MM.1S (cell line): ENCODE data around the gene CEP19.
"Not testable (repeated sequence)": the region's sequence is repeated elsewhere in the genome, so short reads cannot be mapped to it uniquely, and the experiment has no call there.

Experiments used
- DNase-seq: peaks from one replicate; pipeline ENCODE4 v3.0.0-alpha.2; 2015
- H2AFZ ChIP-seq: fragments of 300-600 bp; sonication (generic); 2 replicates; pipeline ENCODE4 v1.6.0; 2016; ENCODE audit warnings: antibody characterized with exemption, low read length
- H3F3A ChIP-seq: fragments of 300-600 bp; sonication (generic); 2 replicates; pipeline ENCODE4 v1.6.1; 2016; ENCODE audit warnings: mild to moderate bottlenecking, antibody characterized with exemption, low read length, moderate library complexity, mixed read lengths; ENCODE audit not compliant: insufficient read depth
- H3K27ac ChIP-seq: fragments of 300-600 bp; sonication (generic); 2 replicates; pipeline ENCODE4 v1.5.1; 2016; ENCODE audit warnings: mild to moderate bottlenecking, low read length
- H3K27me3 ChIP-seq: fragments of 300-600 bp; sonication (generic); replicated peaks from 2 replicates; pipeline ENCODE4 v1.6.0; 2016; ENCODE audit warnings: low read length; ENCODE audit not compliant: insufficient read depth
- H3K36me3 ChIP-seq: fragments of 300-600 bp; sonication (generic); replicated peaks from 2 replicates; pipeline ENCODE4 v1.6.1; 2016; ENCODE audit warnings: mild to moderate bottlenecking, low read length, mixed read lengths; ENCODE audit not compliant: insufficient read depth
- H3K4me1 ChIP-seq: fragments of 300-600 bp; sonication (generic); 2 replicates; pipeline ENCODE4 v1.6.1; 2016; ENCODE audit warnings: low read length, mixed read lengths
- H3K4me2 ChIP-seq: fragments of 300-600 bp; sonication (generic); 2 replicates; pipeline ENCODE4 v1.6.0; 2016; ENCODE audit warnings: low read depth, low read length
- H3K4me3 ChIP-seq: fragments of 300-600 bp; sonication (generic); 2 replicates; pipeline ENCODE4 v1.5.1; 2016; ENCODE audit warnings: low read length, mixed read lengths
- H3K79me2 ChIP-seq: fragments of 300-600 bp; sonication (generic); 2 replicates; pipeline ENCODE4 v1.6.1; 2016; ENCODE audit warnings: mixed run types, low read length, mixed read lengths
- H3K9ac ChIP-seq: fragments of 300-600 bp; sonication (generic); 2 replicates; pipeline ENCODE4 v1.6.1; 2016; ENCODE audit warnings: low read length, mixed read lengths
- H3K9me2 ChIP-seq: fragments of 300-600 bp; sonication (generic); replicated peaks from 2 replicates; pipeline ENCODE4 v1.6.1; 2016; ENCODE audit warnings: mild to moderate bottlenecking, low read length, mixed read lengths; ENCODE audit not compliant: insufficient read depth
- H3K9me3 ChIP-seq: fragments of 300-600 bp; sonication (generic); replicated peaks from 2 replicates; pipeline ENCODE4 v1.6.1; 2016; ENCODE audit warnings: mild to moderate bottlenecking, low read length, mixed read lengths; ENCODE audit not compliant: insufficient read depth
- H4K20me1 ChIP-seq: fragments of 300-600 bp; sonication (generic); 2 replicates; pipeline ENCODE4 v1.6.1; 2016; ENCODE audit warnings: mild to moderate bottlenecking, low read length, moderate library complexity, mixed read lengths; ENCODE audit not compliant: insufficient read depth
- EZH2 ChIP-seq: fragments of 300-600 bp; sonication (generic); optimal IDR thresholded peaks from 2 replicates; pipeline ENCODE3; 2017; ENCODE audit warnings: low read depth, mild to moderate bottlenecking, antibody characterized with exemption, low read length, mixed read lengths
- EZH2phosphoT487 ChIP-seq: fragments of 300-600 bp; sonication (generic); IDR thresholded peaks from 2 replicates; pipeline ENCODE4 v1.6.1; 2018; ENCODE audit warnings: antibody characterized with exemption, low read length
- TF ChIP-seq, protein P1 (sequence below): fragments of 300-600 bp; sonication (generic); IDR thresholded peaks from 2 replicates; pipeline ENCODE4 v1.5.1; 2016; ENCODE audit warnings: antibody characterized with exemption, low read length, mixed read lengths

Gene CEP19

DNA sequence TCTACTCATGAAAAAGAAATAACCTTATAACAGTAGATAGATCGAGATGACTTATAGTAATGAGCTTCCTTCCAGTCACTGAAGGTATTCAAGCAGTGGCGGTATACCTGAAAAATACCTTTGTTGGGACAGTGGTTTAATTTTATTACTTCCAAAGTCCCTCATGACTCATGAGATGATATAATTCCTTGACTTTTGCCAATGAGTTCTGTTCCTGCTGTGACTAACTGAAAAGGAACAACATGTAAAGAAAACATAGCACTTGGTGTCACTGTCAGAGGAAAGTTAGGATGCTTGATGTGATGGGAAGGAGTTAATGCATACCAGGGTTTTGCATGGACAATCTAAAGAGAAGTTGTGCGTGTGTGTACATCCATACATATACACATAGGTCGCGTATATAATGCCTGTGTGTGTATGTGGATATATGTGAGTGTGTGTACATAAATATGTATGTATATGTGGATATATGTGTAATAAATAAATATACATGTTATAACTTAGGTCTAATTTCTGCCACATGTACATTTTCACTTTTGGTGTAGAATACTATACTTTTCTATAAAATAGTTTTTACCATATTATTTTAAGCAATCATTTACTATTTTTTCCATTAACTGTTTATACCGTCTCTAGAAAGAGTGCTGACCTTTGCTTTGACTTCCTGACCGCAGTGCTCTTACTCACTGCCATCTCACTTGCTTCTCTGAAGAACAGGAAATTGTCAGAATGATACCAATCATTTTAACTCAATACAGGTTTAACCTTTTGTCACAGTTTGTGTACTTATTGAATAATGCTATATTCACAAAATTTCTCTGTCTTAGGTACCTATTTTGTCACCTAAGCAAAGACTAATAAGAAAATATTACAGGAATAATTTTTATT, 15.0 kb upstream of the CEP19 start:
- H3K79me2 ChIP-seq = no peaks in the 10 kb centered on the region
- H3K4me1 ChIP-seq = no peaks in the 10 kb centered on the region
- no peaks in the 10 kb centered on the region for H4K20me1 ChIP-seq
- no peaks in the 10 kb centered on the region for H3K9me2 ChIP-seq
- TF ChIP-seq EZH2phosphoT487 (no peak), EZH2 (no peak)
- TF ChIP-seq, protein P1, sequence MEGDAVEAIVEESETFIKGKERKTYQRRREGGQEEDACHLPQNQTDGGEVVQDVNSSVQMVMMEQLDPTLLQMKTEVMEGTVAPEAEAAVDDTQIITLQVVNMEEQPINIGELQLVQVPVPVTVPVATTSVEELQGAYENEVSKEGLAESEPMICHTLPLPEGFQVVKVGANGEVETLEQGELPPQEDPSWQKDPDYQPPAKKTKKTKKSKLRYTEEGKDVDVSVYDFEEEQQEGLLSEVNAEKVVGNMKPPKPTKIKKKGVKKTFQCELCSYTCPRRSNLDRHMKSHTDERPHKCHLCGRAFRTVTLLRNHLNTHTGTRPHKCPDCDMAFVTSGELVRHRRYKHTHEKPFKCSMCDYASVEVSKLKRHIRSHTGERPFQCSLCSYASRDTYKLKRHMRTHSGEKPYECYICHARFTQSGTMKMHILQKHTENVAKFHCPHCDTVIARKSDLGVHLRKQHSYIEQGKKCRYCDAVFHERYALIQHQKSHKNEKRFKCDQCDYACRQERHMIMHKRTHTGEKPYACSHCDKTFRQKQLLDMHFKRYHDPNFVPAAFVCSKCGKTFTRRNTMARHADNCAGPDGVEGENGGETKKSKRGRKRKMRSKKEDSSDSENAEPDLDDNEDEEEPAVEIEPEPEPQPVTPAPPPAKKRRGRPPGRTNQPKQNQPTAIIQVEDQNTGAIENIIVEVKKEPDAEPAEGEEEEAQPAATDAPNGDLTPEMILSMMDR = no peak
- no peak overlapping the region for H3K4me3 ChIP-seq
- H3K4me2 ChIP-seq = no peak overlapping the region
- H3K36me3 ChIP-seq = peaks cover 10% of the 10 kb centered on the region; the same call in 1 of the 2 replicates
- DNase-seq = no peak
- H3K9ac ChIP-seq = no peak overlapping the region
- H3K9me3 ChIP-seq = no peaks in the 10 kb centered on the region
- H3F3A ChIP-seq = no peaks in the 10 kb centered on the region
- no peaks in the 10 kb centered on the region for H3K27me3 ChIP-seq
- no peak overlapping the region for H3K27ac ChIP-seq
- no peak overlapping the region for H2AFZ ChIP-seq

DNA sequence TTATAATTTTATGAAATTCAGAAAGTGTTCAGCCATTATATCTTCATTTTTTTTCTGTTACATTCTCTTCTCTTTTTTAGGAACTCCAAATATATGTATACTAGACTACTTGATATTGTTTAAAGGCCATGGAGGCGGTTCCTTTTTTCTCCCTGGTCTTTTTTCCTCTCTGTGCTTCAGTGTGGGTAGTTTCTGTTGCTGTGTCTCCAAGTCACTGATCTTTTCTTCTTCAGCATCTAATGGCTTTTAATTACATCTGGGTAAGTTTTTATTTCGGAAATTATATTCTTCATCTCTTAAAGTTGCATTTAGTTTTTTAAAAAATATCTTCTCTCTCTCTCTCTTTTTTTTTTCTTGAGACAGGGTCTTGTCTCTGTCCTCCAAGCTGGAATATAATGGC, 9.0 kb upstream of the CEP19 start:
- H3K4me1 ChIP-seq = no peaks in the 10 kb centered on the region
- H2AFZ ChIP-seq = no peak overlapping the region
- no peaks in the 10 kb centered on the region for H3K27me3 ChIP-seq
- no peaks in the 10 kb centered on the region for H3K79me2 ChIP-seq
- no peak overlapping the region for H3K4me2 ChIP-seq
- no peak overlapping the region for H3K27ac ChIP-seq
- H4K20me1 ChIP-seq = no peaks in the 10 kb centered on the region
- no peak overlapping the region for H3K4me3 ChIP-seq
- no peaks in the 10 kb centered on the region for H3F3A ChIP-seq
- no peaks in the 10 kb centered on the region for H3K9me2 ChIP-seq
- H3K36me3 ChIP-seq = 0 out of 2 replicates have a peak, but pooled peaks cover 4% of the 10 kb centered on the region
- DNase-seq = no peak
- TF ChIP-seq EZH2phosphoT487 (no peak), EZH2 (no peak)
- TF ChIP-seq, protein P1 = no peak
- H3K9ac ChIP-seq = no peak overlapping the region
- no peaks in the 10 kb centered on the region for H3K9me3 ChIP-seq

DNA sequence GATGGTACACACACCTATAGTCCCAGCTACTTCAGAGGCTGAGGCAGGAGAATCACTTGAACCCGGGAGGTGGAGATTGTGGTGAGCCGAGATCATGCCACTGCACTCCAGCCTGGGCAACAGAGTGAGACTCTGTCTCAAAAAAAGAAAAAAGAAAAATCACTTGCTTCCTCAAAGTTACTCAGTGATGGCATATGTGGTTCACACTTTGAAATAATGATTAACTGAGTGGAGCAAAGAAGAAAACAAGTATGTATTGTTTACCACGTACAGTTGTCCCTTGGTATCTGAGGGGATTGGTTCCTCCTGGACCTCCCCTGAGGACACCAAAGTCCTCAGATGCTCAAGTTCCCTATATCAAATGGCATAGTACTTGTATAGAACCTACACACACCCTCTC, 5.1 kb upstream of the CEP19 start:
- not testable (repeated sequence) for H3K9me2 ChIP-seq, H3K36me3 ChIP-seq, H3K9ac ChIP-seq, H3K27ac ChIP-seq, H3K9me3 ChIP-seq, DNase-seq, H3K4me3 ChIP-seq, H3K27me3 ChIP-seq, H3K4me2 ChIP-seq, H4K20me1 ChIP-seq, H3K4me1 ChIP-seq, H2AFZ ChIP-seq, H3F3A ChIP-seq
- H3K79me2 ChIP-seq = peaks cover 15% of the 10 kb centered on the region
